HepG2 (cell line): ENCODE results near the gene STN1. TPM values are rescaled to one million over a fixed set of nuclear protein-coding genes. Genes with fewer than 3 reads are reported as not detected.
A peak's percentile ranks its signal among the peaks of the same experiment; 100 is the strongest.

Experiments
- BATF2 ChIP-seq: sonication (generic); formaldehyde crosslinking; IDR thresholded peaks from 2 replicates; pipeline ENCODE4 v1.8.0; 2022; ENCODE audit warnings: mild to moderate bottlenecking, missing genetic modification reagents, moderate library complexity
- CENPT ChIP-seq: sonication (generic); formaldehyde crosslinking; IDR thresholded peaks from 2 replicates; pipeline ENCODE4 v1.8.0; 2022; ENCODE audit warnings: low read depth, mild to moderate bottlenecking, moderate library complexity, missing genetic modification reagents
- ETV6 ChIP-seq: sonication (generic); formaldehyde crosslinking; conservative IDR thresholded peaks from 2 replicates; pipeline ENCODE4 v1.4.0; 2020; ENCODE audit warnings: missing genetic modification reagents
- HNRNPK ChIP-seq: fragments of 200-400 bp; formaldehyde crosslinking; IDR thresholded peaks from 2 replicates; pipeline ENCODE4 v1.6.1; 2018; ENCODE audit warnings: low read length, low read depth, moderate library complexity, mild to moderate bottlenecking; ENCODE audit not compliant: poor library complexity, severe bottlenecking
- NCOA2 ChIP-seq: sonication (generic); formaldehyde crosslinking; IDR thresholded peaks from 2 replicates; pipeline ENCODE4 v1.8.0; 2022; ENCODE audit warnings: inconsistent platforms
- NCOR1 ChIP-seq: fragments of 200-600 bp; sonication (generic); IDR thresholded peaks from 2 replicates; pipeline ENCODE4 v1.7.0; 2017; ENCODE audit warnings: antibody characterized with exemption, low read length, borderline replicate concordance
- NR2F2 ChIP-seq: IDR thresholded peaks from 2 replicates; pipeline ENCODE4 v1.6.1; 2012; ENCODE audit warnings: low read depth, inconsistent platforms, borderline replicate concordance
- RAD51 ChIP-seq: fragments of 450-650 bp; IDR thresholded peaks from 2 replicates; pipeline ENCODE4 v1.6.1; 2016; ENCODE audit warnings: borderline replicate concordance
- RXRA ChIP-seq: sonication (generic); formaldehyde crosslinking; IDR thresholded peaks from 2 replicates; pipeline ENCODE4 v1.5.1; 2020; ENCODE audit warnings: missing genetic modification reagents
- TEAD3 ChIP-seq: optimal IDR thresholded peaks from 2 replicates; pipeline ENCODE3; 2016; ENCODE audit warnings: borderline replicate concordance
- U2AF1 ChIP-seq: fragments of 200-400 bp; formaldehyde crosslinking; optimal IDR thresholded peaks from 2 replicates; pipeline ENCODE3; 2017; ENCODE audit warnings: mild to moderate bottlenecking, low read depth, low read length
- UBTF ChIP-seq: sonication (generic); formaldehyde crosslinking; IDR thresholded peaks from 2 replicates; pipeline ENCODE4 v1.4.0; 2020; ENCODE audit warnings: mild to moderate bottlenecking, missing genetic modification reagents
- YY1 ChIP-seq: IDR thresholded peaks from 2 replicates; pipeline ENCODE4 v1.6.1; 2011; ENCODE audit warnings: low read length, low read depth, moderate library complexity, mild to moderate bottlenecking; ENCODE audit not compliant: insufficient read depth, insufficient replicate concordance
- ZBTB7A ChIP-seq: sonication (generic); formaldehyde crosslinking; IDR thresholded peaks from 2 replicates; pipeline ENCODE4 v1.8.0; 2022; ENCODE audit warnings: mild to moderate bottlenecking, missing genetic modification reagents
- ZNF235 ChIP-seq: sonication (generic); formaldehyde crosslinking; IDR thresholded peaks from 2 replicates; pipeline ENCODE4 v1.8.1; 2023; ENCODE audit warnings: mild to moderate bottlenecking, missing genetic modification reagents, borderline replicate concordance
- ZNF547 ChIP-seq: sonication (generic); formaldehyde crosslinking; IDR thresholded peaks from 2 replicates; pipeline ENCODE4 v1.5.1; 2020; ENCODE audit warnings: mild to moderate bottlenecking, missing genetic modification reagents
- ZNF558 ChIP-seq: sonication (generic); formaldehyde crosslinking; IDR thresholded peaks from 2 replicates; pipeline ENCODE4 v1.9.0; 2022; ENCODE audit warnings: mild to moderate bottlenecking, missing genetic modification reagents, borderline replicate concordance
- ZNF605 ChIP-seq: sonication (generic); formaldehyde crosslinking; IDR thresholded peaks from 2 replicates; pipeline ENCODE4 v1.8.0; 2022; ENCODE audit warnings: mild to moderate bottlenecking, missing genetic modification reagents
- ZNF629 ChIP-seq: sonication (generic); formaldehyde crosslinking; conservative IDR thresholded peaks from 2 replicates; pipeline ENCODE4 v1.5.0; 2020; ENCODE audit warnings: missing genetic modification reagents
- ZNF672 ChIP-seq: sonication (generic); formaldehyde crosslinking; IDR thresholded peaks from 2 replicates; pipeline ENCODE4 v1.8.1; 2022; ENCODE audit warnings: missing genetic modification reagents
- ZNF841 ChIP-seq: sonication (generic); formaldehyde crosslinking; IDR thresholded peaks from 2 replicates; pipeline ENCODE4 v1.8.1; 2023; ENCODE audit warnings: missing genetic modification reagents, borderline replicate concordance
- polyA plus RNA-seq, 8 experiments: library from polyadenylated mRNA; depleted of rRNA in 3 of 8; stranded (reverse) in 7 of 8; unstranded in 1 of 8; fragments of >200 nt; fragmentation: Illumina TruSeq in 4 of 8; extraction: Trizol in 4 of 8; gene quantifications; 2 replicates each; pipeline versions ENCODE4 v1.2.1 to v1.2.3, GENCODE V29; 2011 to 2016; ENCODE audit warnings: low read depth in 4 of 8, missing spikeins in 1 of 8, mixed read lengths in 1 of 8; ENCODE audit not compliant: insufficient read depth in 1 of 8
- total RNA-seq, 5 experiments: library from RNA; depleted of rRNA; stranded (reverse); fragments of >200 nt; fragmentation: Illumina TruSeq; extraction: Trizol; gene quantifications; 2 replicates each; pipeline ENCODE4 v1.2.3, GENCODE V29; 2016; ENCODE audit warnings: low read depth in 1 of 5
- TF ChIP-seq, protein P1 (sequence below): sonication (generic); formaldehyde crosslinking; IDR thresholded peaks from 2 replicates; pipeline ENCODE4 v1.4.0; 2020; ENCODE audit warnings: missing genetic modification reagents

Gene STN1
- total and polyA plus RNA-seq, 2 of the 13 experiments (the other 11 are each of a cell fraction or from before 2014, with no cell fraction given), result 17.6 to 22.7 TPM

- TF ChIP-seq ZNF629 (CRISPR knock-in tag), result peak; percentile 4; the same call in 1 of the 2 replicates
- no peak for TF ChIP-seq CENPT (CRISPR knock-in tag)
- TF ChIP-seq, protein P1, sequence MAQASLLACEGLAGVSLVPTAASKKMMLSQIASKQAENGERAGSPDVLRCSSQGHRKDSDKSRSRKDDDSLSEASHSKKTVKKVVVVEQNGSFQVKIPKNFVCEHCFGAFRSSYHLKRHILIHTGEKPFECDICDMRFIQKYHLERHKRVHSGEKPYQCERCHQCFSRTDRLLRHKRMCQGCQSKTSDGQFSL, result no peak
- TF ChIP-seq NR2F2, result peak; percentile 87
- no peak for TF ChIP-seq HNRNPK
- TF ChIP-seq NCOR1, result peak; percentile 80; the same call in 1 of the 2 replicates
- no peak for TF ChIP-seq U2AF1
- TF ChIP-seq ETV6 (CRISPR knock-in tag), result no peak
- peak; percentile 92 for TF ChIP-seq NCOA2
- TF ChIP-seq ZBTB7A, result 0 out of 2 replicates have a peak, but pooled peaks have one; percentile 33
- no peak for TF ChIP-seq RAD51
- TF ChIP-seq ZNF547 (CRISPR knock-in tag), result no peak
- TF ChIP-seq ZNF605, result no peak
- TF ChIP-seq BATF2 (CRISPR knock-in tag), result no peak
- peak; percentile 90; the same call in 1 of the 2 replicates for TF ChIP-seq RXRA
- no peak for TF ChIP-seq ZNF672 (CRISPR knock-in tag)
- TF ChIP-seq YY1, result no peak
- 0 out of 2 replicates have a peak, but pooled peaks have one; percentile 14 for TF ChIP-seq ZNF558 (CRISPR knock-in tag)
- 0 out of 2 replicates have a peak, but pooled peaks have one; percentile 25 for TF ChIP-seq ZNF235 (CRISPR knock-in tag)
- peak; percentile 66 for TF ChIP-seq TEAD3
- no peak for TF ChIP-seq ZNF841
- TF ChIP-seq UBTF, result peak; percentile 48
Observed at GRCh38 chr10:103854265-103854685, 63.7 kb downstream of the STN1 start (continued).
